H1 (cell line): Measurements from ENCODE around the gene RNU2-1. TPM values are rescaled to one million over a fixed set of nuclear protein-coding genes. Genes with fewer than 3 reads are reported as not detected.
A peak's percentile ranks its signal among the peaks of the same experiment; 100 is the strongest.

ENCODE experiments used
- ASH2L ChIP-seq: fragments of 200-600, 300-600 bp; sonication (generic); IDR thresholded peaks from one replicate; pipeline ENCODE4 v1.7.1; 2017; ENCODE audit warnings: low read length
- ATF3 ChIP-seq: IDR thresholded peaks from 2 replicates; pipeline ENCODE4 v1.6.1; 2011; ENCODE audit warnings: low read depth, mild to moderate bottlenecking, low read length; ENCODE audit not compliant: insufficient read depth
- BACH1 ChIP-seq: IDR thresholded peaks from 2 replicates; pipeline ENCODE4 v1.6.1; 2012; ENCODE audit warnings: low read length, improper control_type of control experiment
- BRCA1 ChIP-seq: IDR thresholded peaks from 2 replicates; pipeline ENCODE4 v1.6.1; 2012; ENCODE audit warnings: low read depth, low read length, improper control_type of control experiment
- CBX5 ChIP-seq: fragments of 300-800, 300-1000 bp; sonication (generic); IDR thresholded peaks from 2 replicates; pipeline ENCODE4 v1.7.1; 2016; ENCODE audit warnings: antibody characterized with exemption, low read length, low read depth
- CBX8 ChIP-seq: fragments of 300-800, 300-1000 bp; sonication (generic); IDR thresholded peaks from 2 replicates; pipeline ENCODE4 v1.7.1; 2016; ENCODE audit warnings: low read depth, low read length, borderline replicate concordance
- CHD2 ChIP-seq: IDR thresholded peaks from 2 replicates; pipeline ENCODE4 v1.6.1; 2012; ENCODE audit warnings: low read length, improper control_type of control experiment
- CREB1 ChIP-seq: IDR thresholded peaks from 2 replicates; pipeline ENCODE4 v1.6.1; 2012; ENCODE audit warnings: inconsistent platforms
- EGR1 ChIP-seq: IDR thresholded peaks from 2 replicates; pipeline ENCODE4 v1.6.1; 2011; ENCODE audit warnings: low read depth, low read length, borderline replicate concordance
- EZH2 ChIP-seq: fragments of 200-600 bp; sonication (generic); IDR thresholded peaks from 2 replicates; pipeline ENCODE4 v1.7.1; 2012; ENCODE audit warnings: low read depth, mild to moderate bottlenecking, moderate library complexity, low read length, inconsistent platforms; ENCODE audit not compliant: severe bottlenecking
- GTF2F1 ChIP-seq: IDR thresholded peaks from 2 replicates; pipeline ENCODE4 v1.6.1; 2012; ENCODE audit warnings: low read depth, low read length, improper control_type of control experiment, borderline replicate concordance
- HDAC6 ChIP-seq: IDR thresholded peaks from one replicate; pipeline ENCODE4 v1.7.1; 2012; ENCODE audit warnings: low read depth, mild to moderate bottlenecking, inconsistent platforms, low read length, moderate library complexity
- JUN ChIP-seq: IDR thresholded peaks from 2 replicates; pipeline ENCODE4 v1.6.1; 2011; ENCODE audit warnings: low read depth, mild to moderate bottlenecking, improper control_type of control experiment, low read length
- KDM1A ChIP-seq: fragments of 200-600, 300-600 bp; sonication (generic); IDR thresholded peaks from 2 replicates; pipeline ENCODE4 v1.7.1; 2016; ENCODE audit warnings: mild to moderate bottlenecking, low read length, borderline replicate concordance
- KDM4A ChIP-seq: IDR thresholded peaks from one replicate; pipeline ENCODE4 v1.7.1; 2012; ENCODE audit warnings: low read depth, mild to moderate bottlenecking, moderate library complexity, low read length, inconsistent platforms; ENCODE audit not compliant: severe bottlenecking
- PHF8 ChIP-seq: fragments of 200-600 bp; sonication (generic); conservative IDR thresholded peaks from 2 replicates; pipeline ENCODE4 v1.7.1; 2012; ENCODE audit warnings: low read depth, mild to moderate bottlenecking, inconsistent platforms, low read length, moderate library complexity
- SIN3A ChIP-seq, 2 experiments: IDR thresholded peaks in 1 of 2; conservative IDR thresholded peaks in 1 of 2; 2 replicates each; pipeline ENCODE4 v1.6.1; 2011 to 2012; ENCODE audit warnings: low read length in 2 of 2, improper control_type of control experiment in 1 of 2, low read depth in 1 of 2, mild to moderate bottlenecking in 1 of 2
- SIRT6 ChIP-seq: IDR thresholded peaks from one replicate; pipeline ENCODE4 v1.7.1; 2012; ENCODE audit warnings: low read length, inconsistent platforms
- SIX5 ChIP-seq: IDR thresholded peaks from 2 replicates; pipeline ENCODE4 v1.6.1; 2011; ENCODE audit warnings: mild to moderate bottlenecking, low read depth, low read length
- SP2 ChIP-seq: IDR thresholded peaks from 2 replicates; pipeline ENCODE4 v1.6.1; 2012; ENCODE audit warnings: mild to moderate bottlenecking, low read length, inconsistent platforms
- TBP ChIP-seq: IDR thresholded peaks from 2 replicates; pipeline ENCODE4 v1.6.1; 2011; ENCODE audit warnings: low read depth, low read length, improper control_type of control experiment
- TEAD4 ChIP-seq: IDR thresholded peaks from 2 replicates; pipeline ENCODE4 v1.6.1; 2012; ENCODE audit warnings: low read depth, low read length, inconsistent platforms, mixed read lengths
- polyA plus RNA-seq, 7 experiments: library from polyadenylated mRNA; depleted of rRNA in 3 of 7; stranded (reverse) in 5 of 7; unstranded in 2 of 7; fragments of >200 nt in 5 of 7; fragments of 200-250 nt in 2 of 7; gene quantifications; 1 replicate in 5 of 7; 2 replicates in 1 of 7; 4 replicates in 1 of 7; pipeline versions ENCODE4 v1.2.1 to v1.2.3, GENCODE V29; 2011 to 2013; ENCODE audit warnings: missing spikeins in 2 of 7, mixed read lengths in 2 of 7
- total RNA-seq: library from RNA; stranded (reverse); fragmentation: NEBNext Ultra II Directional; extraction: Animal tissue kit (Norgen Biotek cat#: 25700); gene quantifications from 2 replicates; pipeline ENCODE4 v1.2.1, GENCODE V29; 2021
- TF ChIP-seq, protein P1 (sequence below): IDR thresholded peaks from 2 replicates; pipeline ENCODE4 v1.6.1; 2011; ENCODE audit warnings: low read length, improper control_type of control experiment

The RNU2-1 gene
- total and polyA plus RNA-seq, 2 of the 8 experiments (the other 6 are each of a cell fraction or from before 2014, with no cell fraction given): 2,508 TPM; not detected in 1

DNA sequence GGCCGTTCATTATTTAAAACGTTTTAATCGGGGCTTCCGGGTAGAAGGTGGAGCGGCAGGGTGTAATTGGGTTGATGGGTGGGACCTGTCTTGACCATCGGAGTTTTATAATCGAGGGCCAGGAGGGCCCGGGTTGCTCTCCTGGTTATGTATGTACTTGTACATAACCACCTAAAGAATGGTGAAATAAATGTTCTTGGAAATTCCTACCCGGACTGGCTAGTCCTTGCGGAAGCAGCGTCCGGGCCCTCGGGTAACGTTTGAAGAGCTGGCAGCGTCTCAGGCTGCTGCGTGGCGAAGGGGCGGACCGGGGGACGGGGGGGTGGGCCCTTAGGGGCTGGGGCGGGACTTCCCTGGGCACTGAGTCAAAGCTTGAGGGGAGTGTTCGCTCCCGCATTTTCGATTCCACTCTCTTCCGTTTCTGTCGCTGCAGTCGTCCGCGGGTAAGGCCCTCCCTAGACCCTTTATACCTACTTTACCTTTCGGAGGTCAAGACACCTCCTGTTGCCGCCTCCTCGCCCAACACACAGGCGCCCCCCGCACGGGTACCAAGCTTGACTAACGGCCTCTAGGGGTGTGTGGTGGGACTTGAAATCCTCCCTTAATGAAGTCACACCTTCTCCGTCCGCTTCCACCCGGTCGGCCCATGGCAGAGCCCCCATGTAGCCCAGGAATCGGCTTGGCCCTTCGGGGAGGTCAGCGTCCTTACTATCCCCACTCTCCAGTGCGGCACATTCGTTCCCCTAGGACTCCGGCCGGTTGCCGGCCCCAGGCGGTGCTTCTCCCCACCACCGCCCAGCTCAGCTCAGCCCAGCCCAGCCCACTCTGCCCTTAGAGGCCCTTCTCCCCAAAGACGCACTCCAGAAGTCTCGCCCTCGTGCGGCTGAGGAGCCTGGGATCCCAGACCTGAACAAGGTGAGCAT is 22.0 kb downstream of the RNU2-1 start, which contains the start of gene TMEM106A (continued):
- peak; percentile 80 for TF ChIP-seq KDM4A
- TF ChIP-seq GTF2F1: no peak
- no peak for TF ChIP-seq BRCA1
- no peak for TF ChIP-seq ATF3
- TF ChIP-seq BACH1: no peak
- TF ChIP-seq HDAC6: no peak
- no peak for TF ChIP-seq CBX5
- no peak for TF ChIP-seq SIX5
- no peak for TF ChIP-seq CREB1
- TF ChIP-seq TEAD4: no peak
- no peak for TF ChIP-seq JUN
- TF ChIP-seq ASH2L: peak; percentile 63
- TF ChIP-seq SIRT6: no peak
- no peak for TF ChIP-seq EGR1
- TF ChIP-seq SIN3A (conservative IDR thresholded peaks at IDR 0.05 in 1 of 2, IDR thresholded peaks at IDR 0.05 in 1 of 2; ENCODE audit: low read depth in 1 of 2, low read length in 2 of 2): peak in 1 of 2 experiments; percentile 54; a peak in 1 of 4 replicates
- no peak for TF ChIP-seq EZH2
- TF ChIP-seq CBX8: no peak
- peak; percentile 61; the same call in 1 of the 2 replicates for TF ChIP-seq TBP
- TF ChIP-seq SP2: no peak
- TF ChIP-seq, protein P1, sequence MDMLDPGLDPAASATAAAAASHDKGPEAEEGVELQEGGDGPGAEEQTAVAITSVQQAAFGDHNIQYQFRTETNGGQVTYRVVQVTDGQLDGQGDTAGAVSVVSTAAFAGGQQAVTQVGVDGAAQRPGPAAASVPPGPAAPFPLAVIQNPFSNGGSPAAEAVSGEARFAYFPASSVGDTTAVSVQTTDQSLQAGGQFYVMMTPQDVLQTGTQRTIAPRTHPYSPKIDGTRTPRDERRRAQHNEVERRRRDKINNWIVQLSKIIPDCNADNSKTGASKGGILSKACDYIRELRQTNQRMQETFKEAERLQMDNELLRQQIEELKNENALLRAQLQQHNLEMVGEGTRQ: no peak
- 0 out of 2 replicates have a peak, but pooled peaks have one; percentile 3 for TF ChIP-seq CHD2
- TF ChIP-seq PHF8: peak; percentile 58
- TF ChIP-seq KDM1A: peak; percentile 11; the same call in 1 of the 2 replicates
